AG09309 (cell line): ENCODE results near the gene CEP135.

ENCODE experiments used
- DNase-seq: peaks from one replicate; pipeline ENCODE4 v3.0.0-alpha.2; 2010; ENCODE audit warnings: low read depth
- H3K4me3 ChIP-seq: 2 replicates; pipeline ENCODE4 v1.5.1; 2011; ENCODE audit warnings: mild to moderate bottlenecking, low read depth, low read length, moderate library complexity; ENCODE audit not compliant: control insufficient read depth
- TF ChIP-seq, protein P1 (sequence below): IDR thresholded peaks from 2 replicates; pipeline ENCODE4 v1.5.1; 2011; ENCODE audit warnings: mild to moderate bottlenecking, low read depth, low read length, inconsistent platforms; ENCODE audit not compliant: insufficient read depth, control insufficient read depth; ENCODE audit errors: missing control alignments

Gene CEP135, protein sequence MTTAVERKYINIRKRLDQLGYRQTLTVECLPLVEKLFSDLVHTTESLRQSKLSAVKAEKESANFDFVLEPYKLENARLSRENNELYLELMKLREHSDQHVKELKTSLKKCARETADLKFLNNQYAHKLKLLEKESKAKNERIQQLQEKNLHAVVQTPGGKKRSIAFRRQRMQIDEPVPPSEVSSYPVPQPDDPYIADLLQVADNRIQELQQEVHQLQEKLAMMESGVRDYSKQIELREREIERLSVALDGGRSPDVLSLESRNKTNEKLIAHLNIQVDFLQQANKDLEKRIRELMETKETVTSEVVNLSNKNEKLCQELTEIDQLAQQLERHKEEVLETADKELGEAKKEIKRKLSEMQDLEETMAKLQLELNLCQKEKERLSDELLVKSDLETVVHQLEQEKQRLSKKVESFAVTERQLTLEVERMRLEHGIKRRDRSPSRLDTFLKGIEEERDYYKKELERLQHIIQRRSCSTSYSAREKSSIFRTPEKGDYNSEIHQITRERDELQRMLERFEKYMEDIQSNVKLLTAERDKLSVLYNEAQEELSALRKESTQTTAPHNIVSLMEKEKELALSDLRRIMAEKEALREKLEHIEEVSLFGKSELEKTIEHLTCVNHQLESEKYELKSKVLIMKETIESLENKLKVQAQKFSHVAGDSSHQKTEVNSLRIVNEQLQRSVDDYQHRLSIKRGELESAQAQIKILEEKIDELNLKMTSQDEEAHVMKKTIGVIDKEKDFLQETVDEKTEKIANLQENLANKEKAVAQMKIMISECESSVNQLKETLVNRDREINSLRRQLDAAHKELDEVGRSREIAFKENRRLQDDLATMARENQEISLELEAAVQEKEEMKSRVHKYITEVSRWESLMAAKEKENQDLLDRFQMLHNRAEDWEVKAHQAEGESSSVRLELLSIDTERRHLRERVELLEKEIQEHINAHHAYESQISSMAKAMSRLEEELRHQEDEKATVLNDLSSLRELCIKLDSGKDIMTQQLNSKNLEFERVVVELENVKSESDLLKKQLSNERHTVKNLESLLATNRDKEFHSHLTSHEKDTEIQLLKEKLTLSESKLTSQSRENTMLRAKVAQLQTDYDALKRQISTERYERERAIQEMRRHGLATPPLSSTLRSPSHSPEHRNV

DNA sequence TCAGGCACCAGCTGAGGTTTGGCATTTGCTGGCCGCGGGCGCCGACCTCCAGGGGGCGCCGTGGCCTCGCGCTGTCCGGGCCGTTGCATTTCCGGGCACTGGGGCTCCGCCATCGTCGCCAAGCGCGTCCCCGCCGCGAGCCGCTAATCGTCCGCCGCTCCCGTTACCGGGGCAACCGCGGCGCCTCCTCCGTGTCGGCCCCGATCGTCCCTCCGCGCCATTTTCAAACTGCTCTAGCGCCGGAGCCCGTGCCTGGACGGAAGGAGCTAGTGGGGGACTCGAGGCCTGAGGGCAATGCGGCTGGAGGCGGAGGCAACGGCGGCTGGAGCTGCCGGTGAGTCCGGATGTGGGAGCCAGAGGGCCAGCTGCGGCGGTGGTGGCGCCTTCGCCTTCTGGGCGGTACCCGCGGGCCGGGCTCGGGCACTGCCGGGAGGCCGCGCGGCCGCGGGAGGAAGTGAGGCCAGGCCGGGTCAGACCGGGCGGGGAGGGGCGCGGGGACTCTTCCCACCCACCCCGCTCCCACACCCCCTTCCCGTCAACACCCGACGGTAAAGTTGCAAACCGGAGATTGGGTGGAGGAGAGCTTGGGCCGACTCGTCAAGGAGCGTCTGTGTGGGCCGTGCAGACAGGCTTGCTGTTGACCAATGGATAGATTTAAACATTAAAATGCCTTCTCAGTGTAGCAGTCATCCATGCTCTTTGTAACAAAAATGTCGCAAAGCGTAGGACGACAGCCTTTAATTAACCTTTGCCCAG, at the start of gene CEP135:
Gene CEP135 (plus strand): TSS at position 220 of the 756 bp plus-strand sequence. CDS start 3,186 bp downstream, outside the sequence.
- DNase-seq: peak; percentile 66
- peak within 1 kb of the TSS; percentile 57 for H3K4me3 ChIP-seq
- TF ChIP-seq, protein P1, sequence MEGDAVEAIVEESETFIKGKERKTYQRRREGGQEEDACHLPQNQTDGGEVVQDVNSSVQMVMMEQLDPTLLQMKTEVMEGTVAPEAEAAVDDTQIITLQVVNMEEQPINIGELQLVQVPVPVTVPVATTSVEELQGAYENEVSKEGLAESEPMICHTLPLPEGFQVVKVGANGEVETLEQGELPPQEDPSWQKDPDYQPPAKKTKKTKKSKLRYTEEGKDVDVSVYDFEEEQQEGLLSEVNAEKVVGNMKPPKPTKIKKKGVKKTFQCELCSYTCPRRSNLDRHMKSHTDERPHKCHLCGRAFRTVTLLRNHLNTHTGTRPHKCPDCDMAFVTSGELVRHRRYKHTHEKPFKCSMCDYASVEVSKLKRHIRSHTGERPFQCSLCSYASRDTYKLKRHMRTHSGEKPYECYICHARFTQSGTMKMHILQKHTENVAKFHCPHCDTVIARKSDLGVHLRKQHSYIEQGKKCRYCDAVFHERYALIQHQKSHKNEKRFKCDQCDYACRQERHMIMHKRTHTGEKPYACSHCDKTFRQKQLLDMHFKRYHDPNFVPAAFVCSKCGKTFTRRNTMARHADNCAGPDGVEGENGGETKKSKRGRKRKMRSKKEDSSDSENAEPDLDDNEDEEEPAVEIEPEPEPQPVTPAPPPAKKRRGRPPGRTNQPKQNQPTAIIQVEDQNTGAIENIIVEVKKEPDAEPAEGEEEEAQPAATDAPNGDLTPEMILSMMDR: peak; percentile 84

DNA sequence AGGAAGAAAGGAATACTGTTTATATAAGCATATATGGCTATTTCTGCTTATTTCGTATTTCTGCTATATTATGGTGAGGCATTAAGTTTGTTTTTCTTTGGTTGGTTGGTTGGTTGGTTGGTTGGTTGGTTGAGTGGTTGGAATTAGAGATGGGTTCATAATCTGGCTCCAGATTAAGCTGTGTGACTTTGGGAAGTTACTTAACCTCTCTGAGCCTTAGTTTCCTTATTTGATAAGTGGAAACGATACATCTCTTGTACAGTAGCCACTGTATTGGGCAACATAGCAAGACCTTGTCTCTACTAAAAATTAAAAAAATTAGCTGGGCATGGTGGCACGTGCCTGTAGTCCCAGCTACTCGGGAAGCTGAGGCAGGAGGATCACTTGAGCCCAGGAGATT, 46.1 kb upstream of the CEP135 start:
- no peak for DNase-seq
- TF ChIP-seq, protein P1: no peak
- no peak overlapping the region for H3K4me3 ChIP-seq

DNA sequence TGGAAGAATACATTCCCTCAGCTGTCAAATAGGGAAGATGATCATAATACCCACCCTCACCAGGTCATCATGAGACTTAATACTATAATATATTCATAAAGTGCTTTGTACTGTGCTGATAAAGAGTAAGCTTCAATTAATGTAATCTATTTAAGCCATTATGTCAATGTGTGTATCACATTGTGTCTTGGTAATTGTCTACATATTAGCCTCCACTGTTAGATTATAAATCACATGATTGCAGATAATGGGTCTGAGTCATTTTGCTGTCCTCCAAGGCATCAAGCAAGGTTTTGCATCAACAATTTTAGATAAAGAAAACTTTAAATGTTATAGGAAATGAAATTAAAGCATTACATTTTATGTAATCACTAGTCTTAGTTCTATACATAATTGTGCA, 45.2 kb upstream of the CEP135 start:
- H3K4me3 ChIP-seq: no peak overlapping the region
- DNase-seq: no peak
- TF ChIP-seq, protein P1: no peak

DNA sequence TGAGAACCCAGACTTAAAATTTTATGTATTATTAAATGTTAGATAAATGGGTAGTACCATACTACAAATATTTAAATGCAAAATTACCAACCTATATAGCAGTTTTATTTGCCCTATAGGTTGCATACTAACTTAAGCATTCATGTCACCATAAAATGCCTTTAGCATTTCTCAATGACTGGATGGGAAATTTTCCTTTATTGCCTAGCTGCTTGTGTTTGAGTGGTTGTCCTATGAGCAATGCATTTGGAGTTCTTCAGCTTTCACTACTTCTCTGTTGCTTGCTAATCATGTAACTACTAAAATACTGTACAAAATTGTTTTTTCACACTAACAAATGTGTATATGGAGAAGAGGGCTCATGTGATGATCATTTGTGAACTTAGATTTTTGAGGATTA, 44.2 kb upstream of the CEP135 start:
- TF ChIP-seq, protein P1: no peak
- no peak overlapping the region for H3K4me3 ChIP-seq
- no peak for DNase-seq

DNA sequence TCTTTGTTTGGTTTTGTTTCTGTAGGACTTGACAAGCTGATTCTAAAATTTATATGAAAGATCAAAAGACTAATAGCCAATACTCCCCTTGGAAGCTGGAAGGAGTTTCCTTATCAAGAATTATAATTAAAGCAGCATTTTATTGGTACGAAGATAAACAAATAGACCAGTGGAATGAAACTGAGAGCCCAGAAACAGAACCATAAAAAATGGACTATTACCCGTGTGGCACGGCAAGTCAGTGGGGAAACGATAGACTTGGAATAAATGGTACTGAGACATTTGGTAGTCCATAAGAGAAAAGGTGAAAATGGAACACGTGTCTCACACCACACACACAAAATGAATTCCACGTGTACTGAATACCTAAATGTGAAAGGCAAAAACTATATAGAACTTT, 42.4 kb upstream of the CEP135 start:
- DNase-seq: no peak
- TF ChIP-seq, protein P1: no peak
- no peak overlapping the region for H3K4me3 ChIP-seq

DNA sequence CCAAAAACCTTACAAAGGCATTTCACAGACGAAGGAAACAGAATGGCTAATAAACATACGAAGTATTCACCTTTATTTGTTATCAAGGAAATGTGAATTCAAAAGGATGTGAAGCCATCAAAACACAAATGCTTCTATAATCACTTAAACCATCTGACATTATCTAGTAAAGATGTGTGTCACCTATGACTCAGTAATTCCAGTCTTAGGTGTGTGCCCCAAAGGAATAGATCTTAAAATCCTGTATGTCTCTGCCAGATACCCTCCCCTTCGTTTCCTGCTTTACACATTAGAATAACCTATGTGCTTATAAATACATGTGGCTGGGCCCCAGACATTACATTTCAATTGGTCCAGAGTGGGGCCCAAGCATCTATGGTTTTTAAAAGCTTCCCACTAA, 41.8 kb upstream of the CEP135 start:
- no peak for DNase-seq
- H3K4me3 ChIP-seq: no peak overlapping the region
- TF ChIP-seq, protein P1: no peak
